HG03342 (cell line): ENCODE data around the gene RPS6KA2.

ENCODE experiments used
- ATAC-seq: cut with Tn5 transposase; IDR thresholded peaks from one replicate; pipeline ENCODE4 v1.9.1; 2021; ENCODE audit warnings: mild to moderate bottlenecking, moderate library complexity; ENCODE audit not compliant: unreplicated experiment

RPS6KA2 gene

GRCh38 chr6:166578536-166579236 is 48.4 kb downstream of the RPS6KA2 start:
- ATAC-seq, result no peak

- no peak for ATAC-seq
Observed at GRCh38 chr6:166575205-166575604, 51.8 kb downstream of the RPS6KA2 start.

- no peak for ATAC-seq
Observed at GRCh38 chr6:166573511-166574216, 53.4 kb downstream of the RPS6KA2 start.

- no peak for ATAC-seq
Observed at GRCh38 chr6:166572370-166573261, 54.4 kb downstream of the RPS6KA2 start.

GRCh38 chr6:166570929-166571713 is 55.9 kb downstream of the RPS6KA2 start:
- ATAC-seq, result no peak

GRCh38 chr6:166569206-166569605 is 57.8 kb downstream of the RPS6KA2 start:
- ATAC-seq, result no peak

GRCh38 chr6:166567813-166568212 is 59.2 kb downstream of the RPS6KA2 start:
- ATAC-seq, result no peak

GRCh38 chr6:166567107-166567506 is 59.9 kb downstream of the RPS6KA2 start:
- ATAC-seq, result no peak

- ATAC-seq, result no peak
Observed at GRCh38 chr6:166566026-166567011, 60.7 kb downstream of the RPS6KA2 start.

- no peak for ATAC-seq
Observed at GRCh38 chr6:166565084-166565967, 61.7 kb downstream of the RPS6KA2 start.

GRCh38 chr6:166563805-166564204 is 63.2 kb downstream of the RPS6KA2 start:
- ATAC-seq, result no peak

- no peak for ATAC-seq
Observed at GRCh38 chr6:166563200-166563599, 63.9 kb downstream of the RPS6KA2 start.

GRCh38 chr6:166562726-166563125 is 64.3 kb downstream of the RPS6KA2 start:
- ATAC-seq, result no peak

GRCh38 chr6:166561771-166562359 is 65.2 kb downstream of the RPS6KA2 start:
- no peak for ATAC-seq

- no peak for ATAC-seq
Observed at GRCh38 chr6:166560222-166560621, 66.8 kb downstream of the RPS6KA2 start.

- ATAC-seq, result no peak
Observed at GRCh38 chr6:166559662-166560061, 67.4 kb downstream of the RPS6KA2 start.

- ATAC-seq, result no peak
Observed at GRCh38 chr6:166559211-166559610, 67.8 kb downstream of the RPS6KA2 start.
